ENCODE measurements around the gene CDH6.

The CDH6 gene

DNA sequence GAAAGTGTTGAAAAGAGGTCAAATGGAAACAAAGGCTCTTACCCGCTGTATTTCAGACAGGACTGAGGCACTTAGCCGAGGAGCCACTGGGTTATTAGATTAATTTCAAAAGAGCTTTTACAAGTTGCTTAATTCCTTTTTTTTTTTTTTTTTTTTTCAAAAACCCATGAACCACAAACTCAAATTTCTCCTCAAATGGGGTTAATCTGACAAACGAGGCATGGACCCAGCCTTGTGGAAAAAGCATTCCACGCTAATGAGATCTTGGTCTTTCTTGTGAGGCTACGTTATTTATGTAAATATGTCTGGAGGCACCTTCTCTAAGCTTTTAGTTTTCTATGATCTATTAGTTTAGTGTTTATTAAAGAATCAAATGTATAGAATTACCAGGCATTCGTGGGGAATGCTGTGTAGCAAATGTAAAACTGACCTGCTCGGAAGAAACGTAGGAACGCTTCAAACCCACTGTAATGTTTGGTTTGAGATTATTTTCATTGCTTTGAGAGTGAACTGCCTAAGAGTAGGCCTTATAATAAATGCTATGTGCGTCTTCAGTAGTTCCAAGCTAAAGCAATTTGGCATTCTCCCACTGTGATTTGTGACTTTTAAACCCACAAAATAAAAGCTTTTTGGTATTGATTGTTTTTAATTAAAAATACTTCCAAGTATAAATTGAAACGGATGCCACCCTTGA, 134.7 kb downstream of the CDH6 start:
- H3K36me3 ChIP-seq (ENCODE audit: insufficient read depth, low read length) = no peaks in the 10 kb centered on the region
- H3K27me3 ChIP-seq (ENCODE audit: insufficient read depth, low read length, poor library complexity, severe bottlenecking) = no peaks in the 10 kb centered on the region
- no peak overlapping the region for H3K9ac ChIP-seq (ENCODE audit: low read depth, low read length, poor library complexity, severe bottlenecking)
- TF ChIP-seq CTCF (conservative IDR thresholded peaks at IDR 0.05; ENCODE audit: low read length) (no peak), EZH2phosphoT487 (IDR thresholded peaks at IDR 0.05; ENCODE audit: borderline replicate concordance) (no peak)
- H3K4me1 ChIP-seq (ENCODE audit: insufficient read depth, low read length, poor library complexity, severe bottlenecking) = no peaks in the 10 kb centered on the region
- H3F3A ChIP-seq (ENCODE audit: low read depth) = no peaks in the 10 kb centered on the region
- no peaks in the 10 kb centered on the region for H4K20me1 ChIP-seq (ENCODE audit: insufficient read depth, low read length, poor library complexity, severe bottlenecking)
- no peaks in the 10 kb centered on the region for H3K9me3 ChIP-seq (ENCODE audit: insufficient read depth, low read depth, low read length)
- no peak overlapping the region for H2AFZ ChIP-seq (ENCODE audit: low read length)
- no peak overlapping the region for H3K4me3 ChIP-seq (ENCODE audit: low read length, poor library complexity, severe bottlenecking)
- no peaks in the 10 kb centered on the region for H3K79me2 ChIP-seq (ENCODE audit: insufficient read depth, low read length)
- H3K9me2 ChIP-seq (replicated peaks; ENCODE audit: low read depth, low read length) = no peaks in the 10 kb centered on the region
- H3K4me2 ChIP-seq (ENCODE audit: low read depth, low read length, poor library complexity, severe bottlenecking) = no peak overlapping the region

DNA sequence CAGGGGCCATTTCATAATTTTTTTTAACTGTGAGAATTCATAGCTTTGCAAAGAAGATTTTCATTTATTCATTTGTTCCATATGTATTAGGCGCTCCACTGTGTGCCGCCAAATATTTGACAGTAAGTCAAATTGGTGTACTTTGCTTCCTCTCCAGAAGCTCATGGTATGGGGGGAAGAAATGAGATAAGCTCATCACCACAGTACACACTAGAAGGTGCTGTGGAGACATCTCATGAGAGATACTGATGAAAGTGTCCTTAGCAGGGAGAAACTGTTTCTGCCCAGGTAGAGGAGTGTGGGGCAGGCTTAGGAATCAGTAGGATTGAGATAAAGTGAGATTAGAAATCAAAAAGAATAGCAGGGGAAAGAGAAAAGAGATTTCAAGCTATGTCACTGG, 136.2 kb downstream of the CDH6 start:
- Histone ChIP-seq H3K9me2 (replicated peaks; ENCODE audit: low read depth, low read length) (no peaks in the 10 kb centered on the region), H3K27me3 (ENCODE audit: insufficient read depth, low read length, poor library complexity, severe bottlenecking) (no peaks in the 10 kb centered on the region), H3K9me3 (ENCODE audit: insufficient read depth, low read depth, low read length) (no peaks in the 10 kb centered on the region), H4K20me1 (ENCODE audit: insufficient read depth, low read length, poor library complexity, severe bottlenecking) (no peaks in the 10 kb centered on the region), H3K9ac (ENCODE audit: low read depth, low read length, poor library complexity, severe bottlenecking) (no peak overlapping the region), H3K36me3 (ENCODE audit: insufficient read depth, low read length) (no peaks in the 10 kb centered on the region), H3K4me1 (ENCODE audit: insufficient read depth, low read length, poor library complexity, severe bottlenecking) (peaks cover 4% of the 10 kb centered on the region), H3K4me2 (ENCODE audit: low read depth, low read length, poor library complexity, severe bottlenecking) (no peak overlapping the region), H2AFZ (ENCODE audit: low read length) (no peak overlapping the region), H3K4me3 (ENCODE audit: low read length, poor library complexity, severe bottlenecking) (no peak overlapping the region), H3F3A (ENCODE audit: low read depth) (no peaks in the 10 kb centered on the region), H3K79me2 (ENCODE audit: insufficient read depth, low read length) (no peaks in the 10 kb centered on the region)
- TF ChIP-seq CTCF (conservative IDR thresholded peaks at IDR 0.05; ENCODE audit: low read length) (peak; percentile 37), EZH2phosphoT487 (IDR thresholded peaks at IDR 0.05; ENCODE audit: borderline replicate concordance) (no peak)

DNA sequence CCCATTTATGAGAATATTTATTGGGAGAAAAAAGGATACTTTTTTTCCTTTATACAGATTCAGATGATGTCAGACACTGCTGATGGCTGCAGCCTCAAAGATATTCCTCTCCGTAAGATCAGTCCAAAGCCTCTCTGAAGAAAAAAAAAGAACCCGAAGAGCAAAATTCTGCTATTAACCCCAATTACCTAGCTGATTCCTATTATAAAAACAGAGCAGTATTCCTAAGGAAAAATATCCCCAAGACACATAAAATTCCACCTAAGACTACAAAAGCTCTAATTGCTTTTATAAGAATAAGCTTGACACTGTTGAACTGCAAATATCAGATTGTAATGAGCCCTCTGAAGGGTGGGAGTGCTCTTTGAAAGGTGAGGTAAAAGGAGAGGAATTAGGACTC, 138.7 kb downstream of the CDH6 start:
- no peaks in the 10 kb centered on the region for H3K9me3 ChIP-seq (ENCODE audit: insufficient read depth, low read depth, low read length)
- no peaks in the 10 kb centered on the region for H3K27me3 ChIP-seq (ENCODE audit: insufficient read depth, low read length, poor library complexity, severe bottlenecking)
- H3K9me2 ChIP-seq (replicated peaks; ENCODE audit: low read depth, low read length) = no peaks in the 10 kb centered on the region
- no peak overlapping the region for H3K9ac ChIP-seq (ENCODE audit: low read depth, low read length, poor library complexity, severe bottlenecking)
- H3K4me2 ChIP-seq (ENCODE audit: low read depth, low read length, poor library complexity, severe bottlenecking) = no peak overlapping the region
- no peaks in the 10 kb centered on the region for H4K20me1 ChIP-seq (ENCODE audit: insufficient read depth, low read length, poor library complexity, severe bottlenecking)
- no peaks in the 10 kb centered on the region for H3K36me3 ChIP-seq (ENCODE audit: insufficient read depth, low read length)
- H3F3A ChIP-seq (ENCODE audit: low read depth) = no peaks in the 10 kb centered on the region
- H3K79me2 ChIP-seq (ENCODE audit: insufficient read depth, low read length) = no peaks in the 10 kb centered on the region
- peaks cover 20% of the 10 kb centered on the region for H3K4me1 ChIP-seq (ENCODE audit: insufficient read depth, low read length, poor library complexity, severe bottlenecking)
- H3K4me3 ChIP-seq (ENCODE audit: low read length, poor library complexity, severe bottlenecking) = no peak overlapping the region
- H2AFZ ChIP-seq (ENCODE audit: low read length) = no peak overlapping the region
- TF ChIP-seq EZH2phosphoT487 (IDR thresholded peaks at IDR 0.05; ENCODE audit: borderline replicate concordance) = no peak
- TF ChIP-seq CTCF (conservative IDR thresholded peaks at IDR 0.05; ENCODE audit: low read length) = no peak

Measured in Loucy (cell line).